NCI-H1092 (cell line): ENCODE data around the gene MAIP1.

Experiments
- DNase-seq: peaks from one replicate; lab custom pipeline; 2025; lab: John Stamatoyannopoulos, UW

The MAIP1 gene

DNA sequence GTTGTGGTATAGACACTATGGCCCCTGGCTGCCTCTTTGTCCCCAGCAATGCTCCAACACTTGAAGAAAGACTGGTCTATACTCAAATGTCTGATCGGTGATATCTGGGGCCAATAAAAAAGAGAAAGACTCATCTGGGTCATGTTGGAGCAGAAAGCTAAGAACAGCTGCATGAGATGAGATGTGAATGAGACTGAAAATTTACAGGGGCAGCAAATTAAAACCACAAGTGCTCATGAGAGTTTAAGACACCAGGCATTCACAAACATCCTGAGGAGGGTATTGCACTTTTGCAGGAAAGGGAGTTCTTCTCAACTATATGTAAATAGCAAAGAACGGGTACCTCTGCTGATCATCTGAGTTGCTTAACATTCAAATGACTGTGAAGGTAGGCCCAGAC is 36.3 kb downstream of the MAIP1 start:
- no peak for DNase-seq

DNA sequence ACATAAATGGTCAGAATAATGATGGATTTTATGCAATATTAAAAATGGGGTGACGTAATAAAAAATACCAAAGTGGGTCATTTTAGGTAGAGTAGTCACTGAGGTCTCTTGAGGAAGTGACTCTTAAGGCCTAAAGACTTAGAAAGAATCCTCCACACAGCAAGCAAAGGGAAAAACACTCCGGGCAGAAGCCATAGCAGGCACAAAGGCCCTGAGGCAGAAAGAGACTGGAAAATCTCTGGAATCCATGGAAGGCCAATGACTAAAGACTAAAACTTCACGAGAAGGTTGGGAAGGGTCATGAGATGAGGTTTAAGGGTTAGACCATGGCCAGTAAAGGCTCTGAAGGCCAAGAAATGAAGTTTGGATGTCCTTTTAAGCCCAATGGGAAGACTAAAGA is 36.9 kb downstream of the MAIP1 start:
- DNase-seq, result no peak

DNA sequence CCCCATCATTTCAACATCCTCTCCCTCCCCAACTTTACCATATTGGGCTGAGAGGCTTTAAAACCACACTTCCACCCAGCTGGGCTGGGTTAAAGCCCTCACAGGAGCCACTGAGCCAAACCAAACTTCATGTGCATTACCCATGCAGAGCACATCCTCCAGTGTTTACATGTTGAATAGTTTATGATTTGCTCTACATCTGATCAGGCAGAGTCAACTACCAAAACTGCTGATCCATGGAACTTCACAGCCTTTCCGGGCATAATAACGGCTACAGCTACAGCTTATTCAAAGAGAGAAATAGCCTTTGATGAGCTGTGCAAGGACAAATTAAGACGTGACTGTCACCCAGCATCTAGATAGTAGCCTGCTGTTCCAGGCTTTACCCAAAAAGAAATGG is 39.0 kb downstream of the MAIP1 start:
- no peak for DNase-seq

DNA sequence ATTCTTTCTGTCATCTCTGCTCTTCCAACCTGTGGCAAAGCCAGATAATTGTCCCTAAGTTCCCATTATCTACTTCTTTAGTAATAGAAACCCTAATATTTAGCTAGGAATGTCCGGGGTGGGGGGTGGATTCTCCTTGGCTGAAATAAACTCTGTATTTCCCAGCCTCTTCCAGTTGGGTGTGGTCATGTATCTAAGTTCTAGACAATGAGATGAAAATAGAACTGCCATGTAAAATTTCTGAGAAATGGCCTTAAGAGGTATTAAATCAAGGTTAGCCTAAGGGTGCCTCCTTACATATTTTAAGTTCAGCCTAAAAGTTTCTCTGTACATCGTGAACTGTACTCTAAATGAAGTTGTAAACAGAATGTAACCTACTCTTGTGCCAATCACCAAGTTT is 39.5 kb downstream of the MAIP1 start:
- no peak for DNase-seq

DNA sequence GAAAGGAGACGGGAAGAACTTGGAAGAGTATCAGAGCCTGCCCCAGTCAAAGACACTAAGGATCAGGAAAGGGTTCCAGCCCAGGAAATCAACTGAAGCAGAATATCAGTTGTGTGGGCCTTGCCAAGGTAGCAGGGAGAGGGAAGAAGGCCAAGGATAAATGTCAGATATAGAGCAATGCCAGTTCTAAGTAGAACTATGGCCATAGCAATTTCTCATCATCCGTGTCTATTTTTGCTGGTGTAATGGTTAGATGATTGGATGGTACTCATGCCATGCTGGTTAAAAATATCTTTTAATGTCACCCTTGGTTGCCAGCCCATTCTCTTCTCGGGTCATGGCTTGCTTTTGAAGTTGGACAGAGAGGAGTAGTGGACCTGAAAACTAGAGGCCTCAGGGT is 41.9 kb downstream of the MAIP1 start:
- DNase-seq, result no peak

DNA sequence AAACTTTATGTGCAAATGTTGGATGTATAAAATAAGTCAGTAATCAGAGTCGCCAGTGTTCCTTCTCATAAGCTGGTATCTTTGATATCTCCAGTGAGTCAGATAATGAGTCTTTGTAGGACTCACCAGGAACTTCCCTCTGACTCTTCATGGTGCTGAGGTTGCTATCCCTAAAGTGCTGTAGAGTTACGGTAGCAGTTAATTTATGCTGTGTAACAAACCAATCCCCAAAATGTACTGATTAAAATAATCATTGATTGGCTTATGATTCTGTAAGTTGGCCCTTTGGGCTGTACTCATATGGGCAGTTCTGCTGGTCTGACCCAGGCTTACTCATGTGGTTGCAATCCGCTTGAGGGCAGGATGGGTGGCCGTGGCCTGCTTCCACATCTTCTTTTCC is 43.8 kb downstream of the MAIP1 start:
- no peak for DNase-seq

DNA sequence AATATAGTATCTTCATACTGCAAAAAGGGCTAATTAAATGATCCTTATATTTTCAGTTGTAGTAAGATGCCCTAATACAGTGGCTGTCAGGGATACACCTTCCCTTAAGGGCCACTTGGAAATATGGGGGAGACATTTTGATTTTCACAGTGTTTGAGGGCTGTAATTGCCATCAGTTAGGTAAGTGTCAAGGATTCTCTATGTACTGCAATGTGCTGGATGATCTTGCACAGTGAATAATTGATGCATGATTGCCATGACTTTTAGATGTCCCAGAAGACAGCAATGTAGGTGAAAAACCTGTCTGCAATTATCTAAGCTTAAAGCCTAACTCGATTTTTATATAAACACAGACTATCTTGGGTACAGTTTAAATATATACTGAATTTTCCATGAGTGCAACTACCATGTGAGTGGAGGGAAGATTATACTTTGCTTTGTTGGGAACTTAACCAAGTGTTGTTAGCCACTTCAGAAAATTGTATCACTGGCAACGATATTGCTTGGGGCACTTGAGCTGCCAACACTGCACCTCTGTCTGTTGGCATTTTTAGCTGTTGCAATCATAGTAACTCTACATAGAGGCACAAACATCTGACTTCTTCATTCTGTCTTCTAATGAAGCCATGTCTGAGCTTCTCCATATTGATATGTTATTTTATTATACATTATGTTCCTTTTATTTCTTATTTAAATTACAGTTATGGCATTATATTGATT is 45.2 kb downstream of the MAIP1 start:
- no peak for DNase-seq

DNA sequence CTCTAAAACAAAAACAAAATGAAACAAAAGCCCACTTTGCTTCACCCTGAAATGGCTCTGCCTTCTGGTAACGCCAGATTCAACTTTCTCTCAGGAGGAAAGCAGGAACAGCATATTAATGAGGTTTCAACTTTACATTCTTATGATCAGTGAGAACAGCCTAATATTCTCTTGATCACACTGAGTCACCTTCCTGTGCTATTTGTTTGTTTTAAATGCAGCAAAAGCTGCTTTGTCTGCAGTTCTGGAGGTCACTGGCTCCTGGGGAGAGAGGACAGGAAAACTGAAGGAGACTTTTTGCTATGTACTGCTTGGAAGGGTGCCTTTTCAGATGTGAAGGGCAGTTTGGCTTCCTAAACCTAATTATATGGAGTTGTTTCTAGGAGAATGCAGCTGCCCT is 48.1 kb downstream of the MAIP1 start:
- DNase-seq, result no peak

DNA sequence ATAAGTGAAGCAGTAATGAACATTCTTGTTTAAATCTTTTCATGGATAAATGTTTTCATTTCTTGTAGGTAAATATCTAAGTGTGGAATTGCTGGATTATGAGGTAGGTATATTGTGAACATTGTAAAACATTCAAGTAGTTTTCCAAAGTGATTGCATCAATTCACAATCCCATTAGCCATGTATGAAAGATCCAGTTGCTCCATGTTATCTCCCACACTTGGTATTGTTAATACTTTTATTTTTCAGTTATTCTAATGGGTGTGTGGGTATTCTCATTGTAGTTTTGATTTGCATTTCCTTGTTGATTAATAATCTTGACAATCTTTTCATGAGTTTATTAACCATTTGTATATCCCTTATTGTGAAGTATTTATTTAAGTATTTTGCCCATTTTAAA is 50.3 kb downstream of the MAIP1 start:
- no peak for DNase-seq

DNA sequence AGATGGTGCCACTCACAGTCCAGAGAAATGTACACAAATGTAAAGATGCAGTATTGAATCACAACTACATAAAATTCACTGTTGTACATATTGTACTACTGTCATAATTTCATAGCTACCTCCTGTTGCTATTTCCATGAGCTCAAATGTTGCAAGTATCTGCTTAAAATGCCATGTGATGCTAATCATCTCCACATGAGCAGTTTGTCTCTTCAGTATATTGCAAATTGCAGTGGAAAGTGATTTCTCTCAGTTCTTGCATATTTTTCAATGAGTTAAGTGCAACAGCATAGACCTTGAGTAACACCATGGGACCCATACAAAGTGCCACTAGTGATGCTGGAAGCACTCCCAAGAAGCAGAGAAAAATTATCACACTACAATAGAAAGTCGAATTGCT is 51.9 kb downstream of the MAIP1 start:
- no peak for DNase-seq

DNA sequence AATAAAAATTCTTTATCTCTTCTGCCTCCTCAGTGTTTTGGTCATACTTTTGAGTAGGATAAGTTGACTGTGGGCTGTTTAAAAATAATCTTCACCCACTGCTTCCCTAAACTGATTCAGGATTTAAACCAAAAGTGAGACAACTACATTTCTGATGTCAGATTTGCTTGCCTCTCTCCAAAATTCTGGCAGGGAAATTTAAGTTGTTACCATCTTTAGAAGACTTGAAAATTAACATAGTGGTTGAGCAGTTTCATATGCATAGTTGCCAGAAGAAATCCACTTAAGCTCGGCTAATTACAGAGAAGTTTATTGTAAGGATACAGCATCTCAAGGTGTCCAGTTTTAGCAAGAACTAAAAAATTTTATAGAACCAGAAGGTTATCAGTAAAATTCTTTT is 57.0 kb downstream of the MAIP1 start:
- no peak for DNase-seq
